HEK293T (cell line): ENCODE data around the gene MACROD2.

Experiments used
- SP1 ChIP-seq: fragments of 450-650 bp; IDR thresholded peaks from 2 replicates; pipeline ENCODE4 v1.6.1; 2017
- ZNF384 ChIP-seq: fragments of 450-650 bp; IDR thresholded peaks from 2 replicates; pipeline ENCODE4 v1.6.1; 2016

GRCh38 chr20:16048876-16049275 is 2053.6 kb downstream of the MACROD2 start:
- TF ChIP-seq SP1 (no peak), ZNF384 (no peak)
